Measurements from ENCODE around the gene WDR18.

The WDR18 gene, protein sequence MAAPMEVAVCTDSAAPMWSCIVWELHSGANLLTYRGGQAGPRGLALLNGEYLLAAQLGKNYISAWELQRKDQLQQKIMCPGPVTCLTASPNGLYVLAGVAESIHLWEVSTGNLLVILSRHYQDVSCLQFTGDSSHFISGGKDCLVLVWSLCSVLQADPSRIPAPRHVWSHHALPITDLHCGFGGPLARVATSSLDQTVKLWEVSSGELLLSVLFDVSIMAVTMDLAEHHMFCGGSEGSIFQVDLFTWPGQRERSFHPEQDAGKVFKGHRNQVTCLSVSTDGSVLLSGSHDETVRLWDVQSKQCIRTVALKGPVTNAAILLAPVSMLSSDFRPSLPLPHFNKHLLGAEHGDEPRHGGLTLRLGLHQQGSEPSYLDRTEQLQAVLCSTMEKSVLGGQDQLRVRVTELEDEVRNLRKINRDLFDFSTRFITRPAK

DNA sequence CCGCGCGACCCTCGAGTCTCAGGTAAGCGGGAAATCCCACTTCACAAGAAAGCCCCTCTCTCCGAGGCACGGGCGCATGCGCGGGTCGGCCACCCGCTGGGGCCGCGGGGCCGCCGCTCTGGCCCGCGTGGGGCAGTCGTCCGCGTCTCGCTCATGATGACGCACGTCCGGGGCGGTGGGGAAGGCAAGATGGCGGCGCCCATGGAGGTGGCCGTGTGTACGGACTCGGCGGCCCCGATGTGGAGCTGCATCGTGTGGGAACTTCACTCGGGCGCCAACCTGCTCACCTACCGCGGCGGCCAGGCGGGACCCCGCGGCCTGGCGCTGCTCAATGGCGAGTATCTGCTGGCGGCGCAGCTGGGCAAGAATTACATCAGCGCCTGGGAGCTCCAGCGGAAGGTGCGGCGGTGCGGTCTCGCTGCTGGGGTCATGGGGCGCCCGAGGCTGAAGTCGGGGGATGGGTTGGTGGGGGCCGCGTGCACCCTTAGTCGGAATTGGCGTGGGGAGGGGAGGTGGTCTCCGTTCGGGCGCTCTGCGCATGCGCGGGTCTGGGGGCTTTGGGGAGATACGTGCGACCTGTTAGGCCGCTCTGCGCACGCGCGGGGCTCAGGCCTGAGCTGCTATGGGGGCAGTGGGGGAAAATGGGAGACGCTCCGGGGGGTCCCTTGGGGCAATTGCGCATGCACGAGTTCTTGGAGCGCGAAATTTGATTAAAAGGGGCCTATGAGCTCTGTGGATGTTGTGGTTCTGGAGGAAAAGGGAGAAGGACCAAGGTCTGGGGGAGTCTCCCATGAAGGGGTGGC, at the start of gene WDR18:
Gene WDR18 (plus strand): TSS at position 181 of the 803 bp plus-strand sequence. CDS start 9 bp downstream, at position 190.
- no peak for FAIRE-seq

DNA sequence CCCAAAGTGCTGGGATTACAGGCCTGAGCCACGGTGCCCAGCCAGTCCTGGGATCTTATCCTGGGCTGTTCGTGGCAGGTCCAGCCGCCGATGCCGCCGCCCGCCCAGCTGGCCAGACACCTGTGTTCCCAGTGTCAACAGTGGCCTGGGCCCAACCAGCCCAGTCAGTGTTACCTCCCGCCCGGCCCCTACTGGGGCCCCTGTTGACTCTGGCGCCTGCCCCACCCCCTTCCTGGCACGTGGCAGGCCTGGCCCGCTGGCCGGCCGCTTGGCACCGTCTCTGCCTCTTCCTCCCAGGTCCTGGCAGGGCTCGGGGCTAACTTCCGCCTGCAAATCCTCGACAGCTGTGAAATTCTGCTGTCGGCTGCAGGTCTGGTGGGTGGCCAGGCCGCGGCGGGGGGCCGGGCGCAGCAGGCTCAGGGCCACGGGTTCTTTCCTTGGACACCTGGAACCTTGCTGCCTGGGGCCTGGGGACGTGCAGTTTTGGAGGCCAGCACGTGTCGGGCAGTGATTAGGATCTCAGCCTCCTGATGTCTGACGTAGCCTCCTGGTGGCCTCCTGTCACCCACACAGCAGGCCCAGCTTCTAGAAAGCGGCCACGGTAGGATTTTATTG, 49.2 kb upstream of the WDR18 start:
- FAIRE-seq, result no peak

DNA sequence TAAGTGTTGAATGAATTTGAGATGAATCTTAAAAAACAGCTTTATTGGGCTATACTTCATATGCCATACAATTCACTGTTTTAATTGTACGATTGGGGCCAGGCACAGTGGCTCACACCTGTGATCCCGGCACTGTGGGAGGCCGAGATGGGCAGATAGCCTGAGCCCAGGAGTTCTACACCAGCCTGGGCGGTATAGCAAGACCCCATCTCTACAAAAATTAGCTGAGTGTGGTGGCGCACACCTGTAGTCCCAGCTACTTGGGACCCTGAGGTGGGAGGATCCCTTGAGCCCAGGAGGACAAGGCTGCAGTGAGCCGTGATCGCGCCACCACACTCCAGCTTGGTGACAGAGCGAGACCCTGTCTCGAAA, 48.0 kb upstream of the WDR18 start:
- no peak for FAIRE-seq

DNA sequence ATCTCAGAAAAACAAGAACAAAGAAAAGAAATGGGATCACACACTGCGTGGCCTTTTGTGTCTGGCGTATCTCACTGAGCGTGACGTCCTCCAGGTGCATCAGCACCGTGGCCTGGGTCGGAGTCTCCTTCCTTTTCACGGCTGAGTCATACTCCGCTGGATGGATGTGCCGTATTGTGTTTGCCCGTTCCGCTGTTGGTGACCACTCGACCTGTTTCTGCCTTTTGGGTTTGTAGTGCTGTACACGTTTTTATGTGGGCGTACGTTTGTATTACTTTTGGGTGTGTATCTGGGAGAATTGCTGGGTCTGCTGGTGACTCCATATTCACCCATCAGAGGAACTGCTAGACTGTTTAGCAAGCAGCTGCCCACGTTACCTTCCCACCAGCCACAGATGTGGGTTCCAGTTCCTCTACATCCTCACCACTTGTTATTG, 46.9 kb upstream of the WDR18 start:
- no peak for FAIRE-seq

DNA sequence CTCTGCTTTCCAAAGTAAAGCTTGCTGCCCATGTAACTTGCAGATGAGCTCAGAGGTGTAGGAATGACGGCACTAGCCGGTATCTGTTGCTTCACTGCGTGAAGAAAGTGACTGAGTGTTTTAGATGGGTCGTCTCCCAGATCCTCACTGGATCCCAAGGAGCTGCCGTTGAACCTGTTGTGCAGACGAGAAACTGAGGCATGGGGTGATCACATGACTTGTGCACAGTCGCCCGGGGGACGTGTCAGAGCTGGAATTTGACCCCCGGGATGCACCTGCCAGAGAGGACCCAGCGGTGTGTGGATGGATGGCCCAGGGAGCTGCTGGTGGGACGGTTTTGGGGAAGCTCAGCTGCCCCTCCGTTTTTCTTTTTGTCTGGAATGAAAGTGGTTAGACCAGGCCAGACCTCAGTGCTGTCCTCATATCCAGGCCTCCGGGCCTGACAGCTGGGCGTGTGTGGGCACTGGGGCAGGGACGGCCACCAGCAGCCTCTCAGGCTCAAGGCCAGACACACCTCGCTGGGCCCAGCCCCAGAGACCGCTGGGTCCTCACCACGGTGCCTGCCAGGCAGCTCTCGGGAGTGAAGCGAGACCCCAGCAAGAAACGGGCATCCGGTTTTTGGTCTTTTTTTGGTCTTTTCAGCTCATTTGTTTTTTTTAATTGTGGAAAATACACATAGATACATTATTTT, 45.8 kb upstream of the WDR18 start:
- no peak for FAIRE-seq

DNA sequence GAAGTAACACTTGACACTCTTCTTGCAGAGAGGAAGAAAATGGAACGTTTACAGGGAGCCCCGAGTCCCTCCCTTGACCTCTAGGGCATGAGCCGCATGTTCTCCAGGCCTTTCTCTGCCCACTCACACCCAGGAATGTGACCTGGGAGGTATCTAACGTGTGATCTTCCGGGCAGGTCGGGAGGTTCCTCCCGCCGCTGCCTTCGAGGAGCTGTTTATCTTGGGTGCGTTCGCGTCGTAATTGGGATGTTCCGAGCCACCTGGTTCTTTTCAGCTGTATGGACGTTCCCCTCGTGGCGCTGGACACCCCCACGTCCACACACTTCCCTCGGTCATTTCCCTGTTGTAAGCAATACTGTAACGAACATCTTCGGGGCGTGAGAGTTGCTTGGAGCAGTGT, 44.7 kb upstream of the WDR18 start:
- no peak for FAIRE-seq

DNA sequence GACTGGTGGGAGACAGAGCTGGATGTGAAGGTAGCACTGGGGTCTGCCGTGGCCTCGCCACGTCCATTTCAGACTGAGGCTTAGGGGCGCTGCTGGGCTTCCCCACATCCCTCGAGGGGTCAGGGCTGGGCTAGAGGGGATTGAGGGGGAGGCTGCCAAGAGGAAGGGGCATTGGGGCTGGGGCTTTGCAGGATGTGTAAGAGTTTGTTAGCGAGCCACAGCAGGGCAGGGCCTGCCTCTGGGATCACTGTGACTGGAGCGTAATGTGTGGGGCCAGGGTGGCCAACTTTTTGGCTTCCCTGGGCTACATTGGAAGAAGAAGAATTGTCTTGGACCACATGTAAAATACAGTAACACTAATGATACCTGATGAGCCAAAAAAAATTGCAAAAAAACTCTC, 44.2 kb upstream of the WDR18 start:
- no peak for FAIRE-seq

DNA sequence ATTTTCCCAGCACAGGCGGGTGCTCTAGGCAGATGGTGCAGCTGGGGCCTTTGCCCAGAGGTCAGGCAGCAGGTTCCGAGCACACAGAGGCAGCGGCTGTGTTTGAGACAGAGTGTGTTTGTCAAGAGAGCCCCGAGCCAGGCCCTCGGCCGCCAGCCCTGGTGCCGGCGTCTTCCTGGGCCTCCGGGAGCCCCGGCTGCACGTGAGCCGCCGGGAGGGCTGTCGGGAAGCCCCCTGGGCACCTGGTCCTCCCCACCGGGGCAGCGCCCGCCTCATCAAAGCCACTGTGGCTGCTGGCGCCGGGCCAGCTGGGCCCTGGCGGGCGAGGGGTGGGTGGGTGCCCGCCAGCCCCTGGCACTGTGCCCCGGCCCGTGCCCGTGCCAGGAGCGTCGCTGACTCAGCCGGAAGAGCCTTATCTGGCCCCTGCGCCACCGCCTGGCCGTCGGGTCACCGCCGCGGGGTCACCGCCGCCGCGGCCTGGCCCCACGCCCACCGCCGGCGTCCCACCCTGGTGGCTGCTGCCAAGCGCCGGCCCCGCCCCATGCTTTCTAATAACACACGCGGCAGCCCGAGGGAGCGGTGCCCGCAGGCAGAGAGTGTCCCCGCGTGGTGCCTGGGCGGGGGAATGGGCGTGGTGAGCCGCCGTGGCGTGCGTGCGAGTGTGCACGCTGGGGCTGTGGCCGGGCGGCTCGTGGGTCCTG, 43.4 kb upstream of the WDR18 start:
- no peak for FAIRE-seq

DNA sequence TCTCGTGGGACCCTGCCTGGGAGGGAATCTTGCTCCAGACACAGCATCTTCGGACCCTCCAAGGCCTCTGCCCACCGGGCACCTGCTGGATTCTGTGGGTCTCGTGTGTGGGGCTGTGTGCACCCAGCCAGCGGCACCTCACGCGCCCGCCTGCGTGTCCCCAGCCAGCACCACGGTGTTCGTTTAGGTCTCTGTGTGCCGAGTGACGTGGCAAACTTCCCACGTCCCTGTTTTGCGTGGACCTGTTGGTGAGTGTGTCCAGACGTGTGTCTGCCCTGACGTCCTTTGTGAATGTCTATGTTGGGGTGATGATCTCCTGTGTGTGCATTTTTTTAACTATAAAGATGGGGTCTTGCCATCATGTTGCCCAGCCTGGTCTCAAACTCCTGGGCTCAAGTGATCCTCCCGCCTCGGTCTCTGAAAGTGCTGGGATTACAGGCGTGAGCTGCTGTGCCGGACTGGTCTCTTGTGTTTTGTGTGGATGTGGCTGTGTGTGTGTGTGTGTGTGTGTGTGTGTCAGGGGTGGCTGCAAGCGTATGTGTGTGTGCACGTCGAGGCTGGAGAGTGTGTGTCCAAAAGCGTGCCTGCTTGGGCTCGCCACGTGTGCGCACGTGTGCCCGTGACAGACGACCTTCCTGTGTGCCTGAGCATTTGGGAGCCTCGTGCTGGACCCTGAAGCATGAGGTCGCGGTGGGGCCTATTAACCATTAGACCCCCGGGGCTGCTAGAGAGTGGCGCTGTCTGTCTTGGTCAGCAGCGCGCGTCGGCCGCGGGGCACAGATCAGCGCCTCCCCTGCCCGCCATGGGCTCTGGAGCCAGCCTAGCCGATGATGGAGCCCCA, 42.6 kb upstream of the WDR18 start:
- FAIRE-seq, result no peak

DNA sequence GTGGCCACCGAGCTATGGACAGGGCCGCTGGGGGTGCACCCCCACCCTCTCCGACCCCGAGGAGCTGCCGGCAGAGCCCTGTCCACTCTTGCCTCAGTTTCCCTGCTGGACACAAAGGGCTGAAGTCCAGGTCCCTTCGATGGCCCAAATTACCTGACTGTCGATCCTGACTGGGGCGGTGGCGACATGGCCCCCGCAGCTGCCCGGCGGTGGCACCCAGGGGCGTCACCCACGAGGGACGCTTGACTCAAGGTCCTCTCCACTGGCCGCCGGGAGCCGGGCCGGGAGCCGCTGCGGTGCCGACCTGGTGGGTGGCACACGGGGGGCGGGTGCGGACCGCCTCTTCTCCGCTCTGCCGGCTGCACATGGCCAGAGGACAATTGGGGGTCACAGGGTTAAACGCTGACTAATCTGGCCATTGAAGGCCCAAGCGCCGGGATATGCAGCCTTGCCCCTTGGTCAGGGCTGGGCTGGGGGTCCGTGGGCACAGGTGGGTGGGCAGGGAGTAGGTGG, 42.0 kb upstream of the WDR18 start:
- no peak for FAIRE-seq

DNA sequence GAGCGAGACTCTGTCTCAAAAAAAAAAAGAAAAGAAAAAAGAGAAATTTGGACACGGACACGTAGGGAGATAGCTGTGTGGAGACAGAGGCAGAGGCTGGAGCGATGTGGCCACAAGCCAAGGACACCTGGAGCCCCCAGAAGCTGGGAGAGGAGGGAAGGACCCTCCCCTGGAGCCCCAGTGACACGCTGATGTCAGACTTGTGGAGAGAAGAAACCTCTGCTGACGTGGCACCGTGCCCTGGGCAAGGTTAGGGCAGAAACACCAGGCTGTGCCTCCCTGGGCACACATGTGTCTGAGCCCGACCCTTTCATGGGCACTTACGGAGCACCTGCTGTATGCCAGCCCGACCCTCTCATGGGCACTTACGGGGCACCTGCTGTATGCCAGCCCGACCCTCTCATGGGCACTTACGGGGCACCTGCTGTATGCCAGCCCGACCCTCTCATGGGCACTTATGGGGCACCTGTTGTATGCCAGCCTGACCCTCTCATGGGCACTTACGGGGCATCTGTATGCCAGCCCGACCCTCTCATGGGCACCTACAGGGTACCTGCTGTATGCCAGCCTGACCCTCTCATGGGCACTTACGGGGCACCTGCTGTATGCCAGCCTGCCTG, 40.5 kb upstream of the WDR18 start:
- no peak for FAIRE-seq

DNA sequence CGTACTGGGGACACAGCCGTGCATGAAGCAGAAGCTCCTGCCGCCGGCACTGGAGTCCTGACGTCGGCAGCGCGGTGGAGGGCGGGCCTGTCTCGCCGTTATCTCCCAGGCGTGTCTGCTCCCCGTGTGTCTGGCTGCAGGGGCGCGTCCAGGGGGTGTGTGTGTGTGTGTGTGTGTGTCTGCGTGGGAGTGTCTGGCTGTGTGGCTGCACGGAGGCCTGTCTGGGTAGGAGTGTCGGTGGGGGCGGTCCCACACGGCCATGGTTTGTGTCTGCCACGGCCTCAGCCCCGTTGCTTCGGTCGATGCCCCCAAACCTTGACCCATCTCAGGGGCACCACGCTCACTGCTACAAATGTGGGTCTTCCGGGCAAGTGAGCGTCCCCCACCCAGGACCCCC, 40.0 kb upstream of the WDR18 start:
- no peak for FAIRE-seq

DNA sequence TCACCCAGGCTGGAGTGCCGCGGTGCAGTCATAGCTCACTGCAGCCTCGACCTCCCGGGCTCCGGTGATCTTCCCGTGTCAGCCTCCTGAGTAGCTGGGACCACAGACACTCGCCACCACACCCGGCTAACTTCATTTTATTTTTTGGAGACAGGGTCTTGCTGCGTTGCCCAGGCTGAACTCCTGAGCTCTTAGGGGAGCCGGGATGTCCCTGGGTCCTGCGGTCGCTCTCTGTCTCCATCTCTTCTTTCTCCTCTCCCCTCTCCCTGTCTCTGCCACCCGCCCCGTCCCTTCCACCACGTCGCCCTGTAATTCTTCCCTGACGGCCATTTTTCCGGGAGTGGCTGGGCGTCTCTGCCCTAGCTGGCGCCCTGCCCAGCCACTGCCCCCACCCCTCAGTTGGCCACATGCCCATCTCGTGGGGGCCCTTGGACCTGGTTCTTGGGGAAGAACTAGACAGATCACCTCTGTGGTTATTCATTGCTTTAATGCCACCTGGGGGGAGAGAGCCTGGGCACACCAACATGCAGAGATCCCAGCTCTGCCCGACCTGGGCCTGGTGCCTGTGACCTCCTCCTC, 39.4 kb upstream of the WDR18 start:
- FAIRE-seq, result no peak

DNA sequence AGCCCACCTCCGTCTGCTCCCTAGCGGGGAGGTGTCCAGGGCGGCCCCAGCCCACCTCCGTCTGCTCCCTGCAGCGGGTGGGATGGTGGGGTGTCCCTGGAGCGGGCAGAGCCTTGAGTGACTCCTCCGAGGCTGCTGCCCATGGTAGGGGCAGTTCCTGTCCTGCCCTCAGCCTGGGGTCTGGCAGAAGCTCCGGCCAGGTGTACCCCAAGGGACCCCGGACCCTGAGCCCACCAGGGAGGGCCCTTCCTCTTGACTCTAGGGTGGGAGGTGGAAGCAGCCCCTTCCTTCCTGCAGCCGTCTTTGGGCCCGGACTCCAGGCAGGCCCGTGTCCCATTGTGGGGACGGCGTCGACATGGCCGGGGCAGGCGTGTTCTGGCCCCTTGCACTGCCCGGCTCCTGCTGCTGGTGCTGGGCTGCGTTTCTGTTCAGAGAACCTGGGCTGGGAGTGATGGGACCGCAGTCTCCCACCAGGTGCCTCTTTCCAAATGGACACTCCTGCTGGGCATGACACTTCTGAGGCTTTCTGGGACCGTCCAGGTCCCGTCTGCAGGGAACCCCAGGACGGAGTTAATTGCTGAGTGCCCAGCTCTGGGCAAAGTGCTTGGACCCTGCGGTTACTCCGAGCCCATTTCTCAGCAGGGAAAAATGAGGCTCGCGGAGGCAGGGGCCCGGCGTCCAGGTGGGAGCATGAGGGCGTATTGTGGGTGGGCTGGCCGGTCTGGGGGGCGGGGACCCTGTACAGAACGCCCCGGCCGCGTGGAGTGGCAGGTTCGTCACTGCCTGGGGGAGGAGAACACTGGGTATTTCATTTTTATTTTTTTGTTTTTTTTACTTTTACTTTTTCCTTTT, 38.5 kb upstream of the WDR18 start:
- FAIRE-seq, result no peak

DNA sequence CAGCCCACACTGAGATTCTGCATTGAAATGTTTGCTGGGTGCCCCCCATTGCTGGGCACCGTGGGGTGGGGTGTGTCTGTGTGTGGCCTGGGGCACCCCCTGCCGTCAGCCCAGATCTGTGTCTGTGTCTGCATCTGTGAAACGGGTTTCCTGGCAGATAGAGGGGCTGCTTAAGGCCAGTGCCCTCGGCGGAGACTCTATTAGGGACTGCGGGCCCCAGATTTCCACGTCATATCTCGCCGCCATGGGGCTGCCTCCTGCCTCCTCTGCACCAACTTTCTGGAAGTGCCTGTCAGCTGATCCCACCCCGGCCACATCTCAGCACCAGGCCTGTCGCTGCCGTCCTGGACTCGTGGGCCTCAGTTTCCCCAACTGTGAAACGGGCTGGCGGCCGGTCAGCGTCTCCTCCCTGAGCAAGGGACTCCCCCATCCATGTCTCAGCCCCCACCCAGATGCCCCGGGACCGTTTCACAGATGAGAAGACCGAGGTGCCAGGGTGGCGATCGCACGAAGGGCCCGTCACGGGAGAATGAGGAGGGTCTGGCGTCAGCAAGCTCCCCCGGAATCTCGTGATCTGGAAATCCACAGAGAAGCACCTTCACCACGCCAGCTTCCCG, 36.9 kb upstream of the WDR18 start:
- no peak for FAIRE-seq

DNA sequence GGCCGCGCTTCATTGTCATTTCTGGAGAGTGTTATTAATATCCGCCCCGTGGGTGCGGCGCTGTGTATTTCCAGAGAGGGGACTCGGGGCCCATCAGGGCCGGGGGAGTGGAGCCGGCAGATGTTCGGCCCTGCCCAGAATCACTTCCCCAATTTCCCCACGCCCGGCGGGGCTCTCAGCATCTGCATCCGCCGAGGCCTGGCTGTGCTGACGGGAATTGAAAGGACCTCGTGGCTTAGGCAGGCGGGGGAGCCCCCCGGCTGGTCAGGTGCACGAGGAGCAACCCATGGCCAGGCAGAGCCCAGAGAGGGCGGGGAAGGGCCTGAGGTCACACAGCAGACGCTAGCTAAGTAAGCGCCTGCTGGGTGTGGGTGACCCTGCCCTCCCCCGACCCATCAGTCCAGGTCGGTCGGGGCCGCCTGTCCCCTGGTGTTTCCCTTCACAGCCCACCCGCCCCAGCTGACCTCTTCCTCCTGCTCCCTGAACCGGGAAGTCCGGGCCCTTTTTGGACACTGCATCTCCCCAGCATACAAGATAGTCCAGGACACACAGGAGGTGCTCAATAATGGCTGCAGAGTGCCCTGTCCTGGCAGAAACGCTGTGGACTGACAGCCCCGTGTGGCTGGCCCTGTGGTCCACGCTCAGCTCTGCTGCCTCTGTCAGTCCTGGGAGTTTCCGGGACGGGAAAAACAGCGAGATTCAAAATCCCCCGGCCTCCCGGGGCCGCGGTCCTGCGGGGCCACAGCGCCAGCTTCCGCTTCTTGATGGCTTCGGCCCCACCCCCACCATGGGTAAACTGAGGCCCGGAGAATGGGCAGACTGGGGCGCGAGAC, 36.2 kb upstream of the WDR18 start:
- no peak for FAIRE-seq

DNA sequence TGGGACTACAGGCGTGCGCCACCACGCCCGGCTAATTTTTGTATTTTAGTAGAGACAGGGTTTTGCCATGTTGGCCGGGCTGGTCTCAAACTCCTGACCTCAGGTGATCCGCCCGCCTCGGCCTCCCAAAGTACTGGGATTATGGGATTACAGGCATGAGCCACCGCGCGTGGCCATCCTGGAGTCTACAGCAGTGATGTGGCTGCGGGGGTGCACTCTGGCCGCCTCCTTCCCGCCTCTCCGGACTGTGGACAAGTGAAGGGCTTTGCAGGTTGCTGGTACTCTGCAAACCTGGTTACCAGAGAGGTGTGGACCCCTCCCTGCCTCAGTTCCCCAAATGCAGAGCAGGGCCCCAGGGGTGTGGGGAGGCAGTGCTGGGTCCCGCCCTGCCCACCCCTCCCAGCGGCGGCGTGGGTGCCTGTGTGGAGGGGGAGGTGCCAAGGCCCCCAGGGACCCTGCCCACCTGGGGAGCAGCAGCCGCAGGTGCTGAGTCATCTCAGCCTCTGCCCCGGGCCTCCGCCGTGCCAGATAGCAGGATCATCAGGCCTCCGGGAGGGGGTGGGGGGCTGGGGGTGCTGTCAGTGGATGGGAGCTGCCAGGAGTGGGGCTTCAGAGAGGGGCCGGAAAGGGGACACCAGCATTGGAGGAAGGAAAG, 35.2 kb upstream of the WDR18 start:
- FAIRE-seq, result no peak
